Choroid plexus epithelial cell (primary cell): ENCODE measurements around the gene SDE2.

ENCODE experiments used
- DNase-seq: peaks from one replicate; pipeline ENCODE4 v3.0.0-alpha.2; 2010; ENCODE audit warnings: low read depth
- H3K4me3 ChIP-seq: 2 replicates; pipeline ENCODE4 v1.5.1; 2011; ENCODE audit warnings: low read depth, mild to moderate bottlenecking, control low read depth, low read length, moderate library complexity
- TF ChIP-seq, protein P1 (sequence below): conservative IDR thresholded peaks from 2 replicates; pipeline ENCODE4 v1.5.1; 2011; ENCODE audit warnings: low read depth, mild to moderate bottlenecking, control low read depth, inconsistent platforms, low read length, moderate library complexity

The SDE2 gene

GRCh38 chr1:225999912-226000337 lies 782 bp upstream of the SDE2 start:
- H3K4me3 ChIP-seq = peak overlapping the region; percentile 62
- peak; percentile 90 for DNase-seq
- TF ChIP-seq, protein P1, sequence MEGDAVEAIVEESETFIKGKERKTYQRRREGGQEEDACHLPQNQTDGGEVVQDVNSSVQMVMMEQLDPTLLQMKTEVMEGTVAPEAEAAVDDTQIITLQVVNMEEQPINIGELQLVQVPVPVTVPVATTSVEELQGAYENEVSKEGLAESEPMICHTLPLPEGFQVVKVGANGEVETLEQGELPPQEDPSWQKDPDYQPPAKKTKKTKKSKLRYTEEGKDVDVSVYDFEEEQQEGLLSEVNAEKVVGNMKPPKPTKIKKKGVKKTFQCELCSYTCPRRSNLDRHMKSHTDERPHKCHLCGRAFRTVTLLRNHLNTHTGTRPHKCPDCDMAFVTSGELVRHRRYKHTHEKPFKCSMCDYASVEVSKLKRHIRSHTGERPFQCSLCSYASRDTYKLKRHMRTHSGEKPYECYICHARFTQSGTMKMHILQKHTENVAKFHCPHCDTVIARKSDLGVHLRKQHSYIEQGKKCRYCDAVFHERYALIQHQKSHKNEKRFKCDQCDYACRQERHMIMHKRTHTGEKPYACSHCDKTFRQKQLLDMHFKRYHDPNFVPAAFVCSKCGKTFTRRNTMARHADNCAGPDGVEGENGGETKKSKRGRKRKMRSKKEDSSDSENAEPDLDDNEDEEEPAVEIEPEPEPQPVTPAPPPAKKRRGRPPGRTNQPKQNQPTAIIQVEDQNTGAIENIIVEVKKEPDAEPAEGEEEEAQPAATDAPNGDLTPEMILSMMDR = no peak

DNA sequence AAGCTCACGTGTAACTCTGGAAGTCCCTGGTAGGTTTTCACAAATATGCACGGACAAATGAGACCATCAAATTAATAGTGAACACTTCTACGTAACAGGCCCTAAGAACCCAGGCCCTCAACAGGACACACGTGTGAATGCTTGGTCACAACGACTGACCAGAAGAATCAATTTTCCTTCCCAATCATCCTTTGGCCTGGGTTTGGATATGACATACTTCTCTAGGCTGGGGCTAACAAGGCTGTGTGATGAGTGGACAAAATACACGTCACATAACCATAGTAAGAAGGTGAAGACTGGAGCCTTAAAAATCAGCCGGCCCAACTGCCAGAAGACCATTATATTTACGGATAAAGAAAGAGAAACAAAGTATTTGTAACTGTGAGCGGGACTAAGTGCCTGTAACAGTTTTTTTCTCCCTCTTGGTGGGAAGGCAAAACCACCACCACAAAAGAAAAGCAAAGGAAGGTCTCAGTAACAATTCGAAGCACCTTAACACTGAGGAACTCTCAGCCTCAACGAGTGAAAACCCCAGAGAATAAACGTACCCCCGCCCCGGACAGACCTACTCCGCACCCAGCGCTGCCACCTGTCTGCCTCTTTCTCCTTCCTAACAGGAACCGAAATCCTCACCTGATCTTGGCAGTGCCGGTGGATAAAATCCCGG lies 450 bp downstream of the SDE2 start:
- peak overlapping the region; percentile 80 for H3K4me3 ChIP-seq
- DNase-seq = peak; percentile 44
- TF ChIP-seq, protein P1 = no peak

DNA sequence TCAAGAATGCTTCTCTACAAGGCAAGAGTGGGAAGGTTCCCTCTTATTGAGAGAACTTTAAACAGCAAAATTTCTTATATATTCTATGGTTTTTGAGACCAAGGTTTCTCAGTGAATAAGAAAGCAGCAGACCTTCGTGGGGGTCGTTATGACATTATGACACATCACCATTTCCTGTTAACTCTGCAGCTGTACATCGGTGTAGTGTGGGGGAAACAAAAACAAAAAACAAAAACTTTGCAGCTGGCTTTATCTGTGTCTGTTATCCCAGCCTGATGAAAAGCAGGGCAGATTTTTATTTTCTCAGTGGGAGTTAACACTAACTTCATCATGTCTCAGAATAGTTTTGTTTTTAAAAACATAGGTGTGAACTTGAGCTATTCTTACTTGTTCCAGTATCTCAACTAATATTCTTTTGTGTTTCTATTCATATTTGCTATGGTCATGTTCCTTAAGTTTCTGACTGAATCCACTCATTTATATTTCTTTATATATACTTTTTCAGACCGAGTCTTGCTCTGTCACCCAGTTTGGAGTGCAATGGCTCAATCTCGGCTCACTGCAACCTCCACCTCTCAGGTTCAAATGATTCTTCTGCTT lies 2.1 kb downstream of the SDE2 start:
- peak; percentile 39 for DNase-seq

GRCh38 chr1:225995919-225996864 lies 3.0 kb downstream of the SDE2 start:
- DNase-seq = no peak
- TF ChIP-seq, protein P1 = no peak
- no peak overlapping the region for H3K4me3 ChIP-seq

More for the DNA sequence above, 2.1 kb downstream of the SDE2 start:
- H3K4me3 ChIP-seq = no peak overlapping the region
- TF ChIP-seq, protein P1 = no peak

DNA sequence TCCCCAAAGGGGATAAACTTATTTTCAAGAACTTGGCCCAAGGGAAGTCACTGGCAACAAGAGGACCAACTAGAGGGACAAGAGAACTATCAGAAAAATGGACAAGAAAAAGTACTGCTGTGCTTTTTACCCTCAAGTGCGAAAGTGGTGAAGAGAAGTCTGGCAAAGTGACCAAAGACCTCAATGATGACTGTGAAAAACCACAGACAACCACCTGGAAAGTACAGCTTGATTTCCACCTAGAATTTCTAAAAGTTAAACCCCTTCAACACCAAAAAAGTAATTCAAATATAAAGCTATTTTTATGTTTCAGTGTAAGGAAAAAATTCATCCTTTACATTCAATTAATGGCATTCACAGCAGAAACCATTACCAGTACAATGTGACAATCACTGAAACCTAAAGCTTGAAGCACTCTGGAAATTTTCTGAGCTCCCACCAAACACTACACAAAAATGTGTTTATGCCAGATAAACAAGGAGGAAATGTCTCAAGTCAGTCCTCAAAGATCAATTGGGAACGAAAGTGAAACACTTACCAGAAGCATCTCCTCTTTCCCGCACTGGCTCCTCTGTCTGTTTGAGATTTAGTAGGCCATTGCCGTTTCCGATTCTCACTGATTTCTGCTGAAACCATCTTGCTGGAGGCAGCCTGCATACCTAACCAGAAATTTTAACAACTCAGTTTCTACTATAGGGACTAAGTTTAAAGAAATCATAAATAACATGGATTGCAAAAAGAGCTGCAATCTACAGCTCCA lies 8.3 kb downstream of the SDE2 start:
- no peak for DNase-seq
- TF ChIP-seq, protein P1 = no peak
- H3K4me3 ChIP-seq = no peak overlapping the region

- H3K4me3 ChIP-seq = no peak overlapping the region
- DNase-seq = peak; percentile 77
- TF ChIP-seq, protein P1 = peak; percentile 60
Measured at GRCh38 chr1:225987491-225988316, 11.4 kb downstream of the SDE2 start.
